SJSA1 (cell line): Measurements from ENCODE around the gene GHRH. TPM values are rescaled to one million over a fixed set of nuclear protein-coding genes. Genes with fewer than 3 reads are reported as not detected.

Source experiments
- DNase-seq, 2 experiments: peaks; one replicate each; pipeline ENCODE4 v3.0.0-alpha.2; 2015 to 2020; ENCODE audit warnings: low spot score in 2 of 2, low read depth in 1 of 2
- H3K27ac ChIP-seq: fragments of 250-450 bp; sonication (Bioruptor Pico); 2 replicates; pipeline ENCODE4 v1.5.1; 2020; ENCODE audit warnings: mild to moderate bottlenecking, moderate library complexity
- H3K27me3 ChIP-seq: fragments of 250-450 bp; sonication (Bioruptor Pico); replicated peaks from 2 replicates; pipeline ENCODE4 v1.5.1; 2020; ENCODE audit warnings: mild to moderate bottlenecking, moderate library complexity
- H3K36me3 ChIP-seq: fragments of 250-450 bp; sonication (Bioruptor Pico); 2 replicates; pipeline ENCODE4 v1.5.1; 2020; ENCODE audit warnings: mild to moderate bottlenecking
- H3K4me1 ChIP-seq: fragments of 250-450 bp; sonication (Bioruptor Pico); replicated peaks from 2 replicates; pipeline ENCODE4 v1.6.1; 2021; ENCODE audit warnings: mild to moderate bottlenecking
- H3K4me3 ChIP-seq: fragments of 250-450 bp; sonication (Bioruptor Pico); 2 replicates; pipeline ENCODE4 v1.5.1; 2020; ENCODE audit warnings: mild to moderate bottlenecking
- H3K9me3 ChIP-seq: fragments of 250-450 bp; sonication (Bioruptor Pico); replicated peaks from 2 replicates; pipeline ENCODE4 v1.5.1; 2020; ENCODE audit warnings: mild to moderate bottlenecking
- total RNA-seq: library from RNA; depleted of rRNA; stranded (reverse); fragments of >200 nt; shearing (Covaris generic); gene quantifications from 2 replicates; pipeline ENCODE4 v1.2.3, GENCODE V29; 2014; rRNA removed

GHRH gene
- total RNA-seq, 1 experiment from 2014 or later = not detected

GRCh38 chr20:37209193-37209592 lies 52.4 kb downstream of the GHRH start:
- no peaks in the 10 kb centered on the region for H3K9me3 ChIP-seq
- H3K4me1 ChIP-seq = no peaks in the 10 kb centered on the region
- no peak overlapping the region for H3K4me3 ChIP-seq
- peaks cover 98% of the 10 kb centered on the region for H3K36me3 ChIP-seq
- H3K27me3 ChIP-seq = no peaks in the 10 kb centered on the region
- no peak overlapping the region for H3K27ac ChIP-seq
- no peak for DNase-seq

GRCh38 chr20:37207171-37207570 lies 54.4 kb downstream of the GHRH start:
- no peak for DNase-seq
- peaks cover 97% of the 10 kb centered on the region for H3K36me3 ChIP-seq
- H3K27ac ChIP-seq = no peak overlapping the region

GRCh38 chr20:37205794-37206193 lies 55.8 kb downstream of the GHRH start:
- no peaks in the 10 kb centered on the region for H3K9me3 ChIP-seq

More at GRCh38 chr20:37207171-37207570, 54.4 kb downstream of the GHRH start:
- H3K4me1 ChIP-seq = peaks cover 6% of the 10 kb centered on the region
- H3K27me3 ChIP-seq = no peaks in the 10 kb centered on the region
- H3K4me3 ChIP-seq = no peak overlapping the region
- no peaks in the 10 kb centered on the region for H3K9me3 ChIP-seq

DNA sequence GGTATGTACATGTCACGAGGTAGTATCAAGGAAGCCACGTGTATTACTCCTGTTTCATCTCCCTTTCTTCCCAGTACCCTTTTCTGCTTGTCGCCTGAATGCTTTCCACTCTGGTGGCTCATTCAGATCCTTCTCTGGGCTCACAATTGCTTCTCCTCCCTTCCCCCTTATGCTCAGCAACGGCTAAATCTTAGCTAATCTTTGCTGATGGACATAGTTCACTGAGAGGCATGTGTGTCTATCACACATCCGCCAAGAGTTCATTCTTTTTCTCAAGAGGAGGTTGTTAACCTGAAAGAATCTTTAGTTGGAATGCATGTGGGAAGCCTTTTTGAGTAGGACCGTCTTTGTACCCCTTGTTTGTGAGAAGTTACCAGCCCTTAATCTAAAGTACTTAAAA lies 56.5 kb downstream of the GHRH start:
- Histone ChIP-seq H3K27me3 (no peaks in the 10 kb centered on the region), H3K36me3 (peaks cover 92% of the 10 kb centered on the region), H3K9me3 (no peaks in the 10 kb centered on the region), H3K27ac (no peak overlapping the region), H3K4me3 (no peak overlapping the region), H3K4me1 (peaks cover 15% of the 10 kb centered on the region)
- DNase-seq = no peak

More at GRCh38 chr20:37205794-37206193, 55.8 kb downstream of the GHRH start:
- Histone ChIP-seq H3K36me3 (peaks cover 92% of the 10 kb centered on the region), H3K4me1 (peaks cover 15% of the 10 kb centered on the region), H3K4me3 (no peak overlapping the region), H3K27ac (no peak overlapping the region), H3K27me3 (no peaks in the 10 kb centered on the region)
- DNase-seq = no peak

GRCh38 chr20:37204056-37204455 lies 57.6 kb downstream of the GHRH start:
- no peaks in the 10 kb centered on the region for H3K27me3 ChIP-seq
- no peak overlapping the region for H3K27ac ChIP-seq
- peaks cover 90% of the 10 kb centered on the region for H3K36me3 ChIP-seq
- H3K4me3 ChIP-seq = no peak overlapping the region
- H3K9me3 ChIP-seq = no peaks in the 10 kb centered on the region
- no peak for DNase-seq
- peaks cover 15% of the 10 kb centered on the region for H3K4me1 ChIP-seq

- Histone ChIP-seq H3K4me3 (peak overlapping the region; percentile 15), H3K27ac (peak overlapping the region; percentile 91), H3K4me1 (peaks cover 15% of the 10 kb centered on the region), H3K27me3 (no peaks in the 10 kb centered on the region), H3K9me3 (no peaks in the 10 kb centered on the region), H3K36me3 (peaks cover 78% of the 10 kb centered on the region)
- DNase-seq = peak; percentile 73 to 95
These were observed 59.2 kb downstream of the GHRH start for GRCh38 chr20:37202267-37202943.

GRCh38 chr20:37201827-37202162 lies 59.8 kb downstream of the GHRH start:
- DNase-seq = no peak
- peak overlapping the region; percentile 15 for H3K4me3 ChIP-seq
- no peaks in the 10 kb centered on the region for H3K27me3 ChIP-seq
- H3K9me3 ChIP-seq = no peaks in the 10 kb centered on the region
- H3K27ac ChIP-seq = peak overlapping the region; percentile 91
- peaks cover 76% of the 10 kb centered on the region for H3K36me3 ChIP-seq
- peaks cover 15% of the 10 kb centered on the region for H3K4me1 ChIP-seq

Other genes with a start within 250 kb of the GHRH start
- 28.5 and 37.7 TPM in 2 replicates for gene RBL1, start 165.8 kb downstream of the GHRH start, total RNA-seq
- 353 and 402 TPM in 2 replicates for gene RPN2, start 82.5 kb downstream of the GHRH start, total RNA-seq
- 2.3 and 5.1 TPM in 2 replicates for gene MROH8, start 82.3 kb downstream of the GHRH start, total RNA-seq
- gene MANBAL, start 27.8 kb upstream of the GHRH start, total RNA-seq = 16.2 and 19.6 TPM in 2 replicates
- gene SRC, start 84.3 kb upstream of the GHRH start, total RNA-seq = 7.6 and 9.4 TPM in 2 replicates